Measurements from ENCODE around the gene CLIC6.
A peak's percentile ranks its signal among the peaks of the same experiment; 100 is the strongest.
"Not testable (repeated sequence)": the region's sequence is repeated elsewhere in the genome, so short reads cannot be mapped to it uniquely, and the experiment has no call there.

The CLIC6 gene

GRCh38 chr21:34661848-34662247, 6.9 kb upstream of the CLIC6 start:
- no peak for DNase-seq

DNA sequence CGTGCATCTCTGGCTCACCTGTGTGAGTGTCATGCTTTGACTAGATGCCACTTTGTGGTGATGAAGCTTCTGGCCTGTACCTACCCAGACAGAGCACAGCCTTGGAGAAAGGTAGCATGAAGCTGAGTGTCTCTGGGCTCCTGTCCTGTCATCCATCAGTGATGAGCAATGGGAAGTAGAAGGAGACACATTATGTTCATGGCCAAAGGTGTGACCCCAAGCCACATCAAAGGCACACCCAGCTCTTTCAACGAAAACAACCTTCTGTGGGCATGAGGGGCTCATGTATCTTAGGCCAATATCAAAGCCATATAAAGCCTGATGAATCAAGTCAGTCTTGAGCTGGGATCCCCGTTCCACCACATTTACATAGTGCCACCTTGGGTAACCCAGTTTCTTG, 1.0 kb upstream of the CLIC6 start:
- DNase-seq = no peak

DNA sequence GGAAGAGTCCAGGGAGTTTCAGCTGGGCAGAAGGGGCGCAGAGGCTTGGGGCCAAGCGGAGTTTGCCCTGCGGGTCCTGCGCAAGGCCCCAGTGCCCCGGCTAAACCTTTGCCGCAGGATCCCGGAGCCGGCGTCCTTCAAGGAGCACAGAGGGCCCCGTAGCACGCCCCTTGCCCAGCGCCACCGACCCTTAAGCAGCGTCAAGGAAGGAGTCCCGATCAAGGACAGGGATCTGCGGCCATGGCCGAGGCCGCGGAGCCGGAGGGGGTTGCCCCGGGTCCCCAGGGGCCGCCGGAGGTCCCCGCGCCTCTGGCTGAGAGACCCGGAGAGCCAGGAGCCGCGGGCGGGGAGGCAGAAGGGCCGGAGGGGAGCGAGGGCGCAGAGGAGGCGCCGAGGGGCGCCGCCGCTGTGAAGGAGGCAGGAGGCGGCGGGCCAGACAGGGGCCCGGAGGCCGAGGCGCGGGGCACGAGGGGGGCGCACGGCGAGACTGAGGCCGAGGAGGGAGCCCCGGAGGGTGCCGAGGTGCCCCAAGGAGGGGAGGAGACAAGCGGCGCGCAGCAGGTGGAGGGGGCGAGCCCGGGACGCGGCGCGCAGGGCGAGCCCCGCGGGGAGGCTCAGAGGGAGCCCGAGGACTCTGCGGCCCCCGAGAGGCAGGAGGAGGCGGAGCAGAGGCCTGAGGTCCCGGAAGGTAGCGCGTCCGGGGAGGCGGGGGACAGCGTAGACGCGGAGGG, 520 bp downstream of the CLIC6 start:
- DNase-seq = peak; percentile 65

GRCh38 chr21:34669880-34670219, 1.1 kb downstream of the CLIC6 start:
- DNase-seq = not testable (repeated sequence)

GRCh38 chr21:34670220-34670961, 1.6 kb downstream of the CLIC6 start:
- peak; percentile 60 for DNase-seq

DNA sequence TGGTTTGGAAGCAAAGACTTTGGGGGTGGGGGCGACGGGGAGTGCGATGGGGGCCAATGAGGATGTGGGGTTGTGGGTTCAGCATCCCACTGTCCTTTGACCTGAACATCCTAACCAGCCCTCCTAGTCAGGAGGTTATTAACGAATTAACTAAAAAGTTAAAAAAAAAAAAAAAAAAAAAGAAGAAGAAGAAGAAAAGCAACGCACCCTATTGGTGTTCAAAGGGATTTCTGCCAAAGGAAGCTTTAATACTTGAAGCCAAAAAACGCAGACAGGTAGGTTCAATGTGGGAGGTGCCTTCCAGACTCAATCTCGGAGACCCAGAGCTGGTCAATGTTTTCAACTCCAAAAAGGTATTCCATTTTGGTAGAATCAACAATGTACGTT, 2.2 kb downstream of the CLIC6 start:
- no peak for DNase-seq

DNA sequence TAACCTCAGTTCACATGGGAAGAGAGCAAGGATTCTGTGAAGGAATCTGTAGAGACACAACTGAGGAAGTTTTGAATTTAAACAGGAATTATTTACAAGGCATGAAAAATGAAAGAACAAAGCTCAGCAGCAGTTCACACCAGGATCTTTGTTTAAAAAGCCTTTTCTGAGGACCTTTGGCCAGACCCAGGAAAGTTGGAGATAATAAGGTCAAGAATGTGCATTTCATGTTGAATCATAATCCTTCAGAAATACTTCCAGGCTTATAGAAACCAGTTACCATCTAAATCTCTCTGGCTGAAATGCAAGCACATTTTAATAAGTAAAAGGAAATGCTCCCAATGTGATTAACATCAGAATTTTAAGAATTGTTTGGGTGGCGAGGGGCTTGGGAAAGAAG, 2.7 kb downstream of the CLIC6 start:
- no peak for DNase-seq

DNA sequence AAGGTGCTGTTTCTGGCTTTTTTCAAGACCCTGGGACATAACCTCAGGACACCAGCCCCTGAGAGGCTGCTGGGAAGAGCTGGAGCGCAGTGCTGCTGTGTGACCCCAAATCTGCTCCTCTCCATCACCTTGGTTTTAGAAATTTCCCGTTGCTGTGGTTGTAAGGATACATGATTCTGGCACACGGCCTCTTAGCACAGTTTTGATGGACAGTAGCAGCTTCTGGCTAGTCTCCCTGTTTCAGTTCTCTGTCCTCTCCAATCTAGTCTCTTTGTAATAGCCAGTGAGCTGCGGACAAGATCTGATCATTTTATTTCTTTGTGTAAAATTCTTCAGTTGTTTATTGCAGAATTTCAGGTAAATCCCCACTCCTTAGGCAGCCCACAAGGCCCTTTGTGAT, 3.1 kb downstream of the CLIC6 start:
- no peak for DNase-seq

DNA sequence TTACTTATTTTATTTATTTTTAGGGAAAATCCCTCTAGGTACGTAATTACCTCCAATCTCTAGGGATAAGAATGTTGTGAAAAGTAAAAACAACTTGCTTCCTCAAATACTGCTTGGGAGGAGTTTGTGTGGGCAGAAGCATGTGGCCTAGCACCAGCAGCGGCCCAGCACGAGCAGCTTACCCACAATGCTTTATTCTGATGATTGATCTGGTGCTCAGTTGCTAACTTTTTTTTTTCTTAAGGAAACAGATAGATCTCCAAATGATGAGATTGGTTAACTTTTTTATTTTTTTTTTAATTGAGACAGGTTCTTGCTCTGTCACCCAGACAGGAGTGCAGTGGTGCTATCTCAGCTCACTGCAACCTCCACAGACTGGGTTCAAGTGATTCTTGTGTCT, 4.2 kb downstream of the CLIC6 start:
- DNase-seq = no peak

GRCh38 chr21:34674468-34674867, 5.7 kb downstream of the CLIC6 start:
- no peak for DNase-seq

DNA sequence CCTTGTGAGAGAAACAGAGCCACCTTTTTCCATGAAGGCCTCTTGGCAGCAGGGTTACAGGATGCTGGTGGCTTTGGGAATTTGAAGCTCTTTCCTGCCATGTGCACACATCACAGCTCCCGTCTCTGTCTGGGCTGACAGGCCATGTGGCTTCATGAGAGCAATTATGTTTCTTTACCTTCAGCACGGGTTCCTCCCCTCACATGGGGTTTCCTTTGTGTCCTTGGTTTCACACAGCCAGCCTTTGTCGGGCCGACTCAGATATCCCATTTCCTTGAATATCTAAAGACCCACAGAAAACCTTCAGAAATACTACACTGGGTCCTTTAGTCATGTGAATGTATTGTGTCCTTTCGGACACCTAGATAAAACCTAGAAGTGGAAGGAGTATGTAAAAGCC, 7.1 kb downstream of the CLIC6 start:
- DNase-seq = no peak

GRCh38 chr21:34679051-34679450, 10.3 kb downstream of the CLIC6 start:
- DNase-seq = no peak

DNA sequence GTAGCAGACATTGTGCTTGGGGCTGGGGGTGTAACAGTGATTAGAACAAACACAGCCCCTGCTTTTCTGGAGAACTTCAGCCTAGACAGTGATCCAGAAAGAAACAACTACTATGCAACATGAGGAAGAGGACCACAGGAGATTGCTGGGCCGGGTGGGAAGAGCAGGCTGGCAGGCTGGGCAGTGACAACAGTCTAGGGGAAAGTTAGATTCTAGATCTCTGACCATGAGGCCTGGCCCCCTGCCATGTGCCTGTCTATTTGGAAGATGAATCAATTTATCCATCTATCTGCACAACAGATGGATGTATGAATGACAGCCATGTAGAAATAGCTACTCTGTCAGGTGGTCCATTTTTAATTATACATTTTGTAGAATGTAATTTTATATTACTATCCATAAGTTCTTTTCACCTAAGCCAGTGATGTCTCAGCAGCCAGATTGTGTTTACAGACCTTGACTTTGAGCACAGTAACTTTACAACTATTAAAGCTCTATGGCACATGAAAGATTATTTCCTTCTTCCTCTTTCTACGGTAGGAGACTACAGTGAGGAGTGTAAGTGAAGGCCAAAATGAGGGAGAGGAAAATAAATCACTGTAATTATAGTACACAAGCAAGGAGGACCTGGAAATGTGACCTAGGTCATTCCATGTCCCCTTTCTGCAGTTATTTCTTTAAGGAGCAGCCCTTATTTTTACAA, 15.5 kb downstream of the CLIC6 start:
- no peak for DNase-seq

DNA sequence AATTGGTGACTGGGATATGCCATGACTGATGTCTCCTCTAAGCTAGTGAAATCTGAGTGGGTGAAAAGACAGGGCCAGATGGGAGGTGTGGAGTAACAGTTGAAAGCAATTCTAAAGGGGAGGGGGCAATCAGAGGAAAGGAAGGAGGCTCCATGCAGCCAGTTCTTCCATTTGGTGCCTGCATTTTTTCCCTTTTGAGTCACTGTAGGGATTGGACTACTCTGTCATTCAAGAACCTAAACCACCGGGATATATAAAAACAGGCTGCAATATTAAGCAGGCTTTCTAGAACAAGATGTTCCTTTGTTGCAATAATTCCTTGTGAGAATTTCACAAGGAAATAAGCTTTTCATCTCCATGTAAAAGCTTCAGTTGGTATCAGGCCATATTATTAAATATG, 18.3 kb downstream of the CLIC6 start:
- no peak for DNase-seq

GRCh38 chr21:34687745-34688144, 19.0 kb downstream of the CLIC6 start:
- DNase-seq = no peak

DNA sequence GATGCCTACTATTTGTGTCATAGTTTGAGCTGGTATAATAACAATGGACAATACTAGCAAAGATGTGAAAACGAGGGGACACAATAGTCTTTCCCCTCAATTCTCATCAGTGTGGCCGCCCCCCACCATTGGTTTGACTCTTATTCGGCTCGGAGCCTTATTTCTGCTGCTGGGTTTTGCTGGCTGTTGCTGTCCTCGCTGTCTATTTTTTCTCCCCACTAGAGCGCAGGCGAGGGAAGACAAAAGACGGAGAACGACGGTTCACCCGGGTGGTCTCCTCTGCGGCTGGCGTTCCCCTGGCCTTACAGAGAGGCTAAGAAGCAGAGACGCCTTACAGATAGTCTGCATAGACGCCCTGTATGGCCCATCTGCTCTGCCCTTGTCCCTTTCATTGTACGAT, 19.4 kb downstream of the CLIC6 start:
- no peak for DNase-seq

DNA sequence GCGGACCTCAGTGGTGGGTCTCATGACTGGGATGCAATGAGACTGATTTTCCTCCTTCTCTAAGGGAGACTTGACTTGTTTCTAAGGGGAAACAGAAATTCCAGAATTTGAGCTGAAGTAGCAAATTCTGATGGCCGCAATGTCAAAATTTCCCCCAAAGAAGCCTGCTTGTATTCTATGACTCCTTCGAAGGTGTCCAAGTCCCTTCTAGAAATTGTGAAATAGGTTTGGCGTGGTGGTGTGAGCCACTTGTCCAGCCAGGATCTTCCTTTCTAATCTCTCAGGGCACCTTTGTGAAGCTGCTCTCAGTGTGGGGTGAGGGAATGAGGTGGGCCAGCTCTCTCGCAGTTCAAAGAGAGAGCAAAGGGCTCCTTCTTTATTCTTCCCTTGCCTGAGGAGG, 19.9 kb downstream of the CLIC6 start:
- DNase-seq = no peak

GRCh38 chr21:34690041-34690792, 21.4 kb downstream of the CLIC6 start:
- no peak for DNase-seq

GRCh38 chr21:34690793-34691175, 22.0 kb downstream of the CLIC6 start:
- no peak for DNase-seq

GRCh38 chr21:34691390-34692032, 22.7 kb downstream of the CLIC6 start:
- no peak for DNase-seq

DNA sequence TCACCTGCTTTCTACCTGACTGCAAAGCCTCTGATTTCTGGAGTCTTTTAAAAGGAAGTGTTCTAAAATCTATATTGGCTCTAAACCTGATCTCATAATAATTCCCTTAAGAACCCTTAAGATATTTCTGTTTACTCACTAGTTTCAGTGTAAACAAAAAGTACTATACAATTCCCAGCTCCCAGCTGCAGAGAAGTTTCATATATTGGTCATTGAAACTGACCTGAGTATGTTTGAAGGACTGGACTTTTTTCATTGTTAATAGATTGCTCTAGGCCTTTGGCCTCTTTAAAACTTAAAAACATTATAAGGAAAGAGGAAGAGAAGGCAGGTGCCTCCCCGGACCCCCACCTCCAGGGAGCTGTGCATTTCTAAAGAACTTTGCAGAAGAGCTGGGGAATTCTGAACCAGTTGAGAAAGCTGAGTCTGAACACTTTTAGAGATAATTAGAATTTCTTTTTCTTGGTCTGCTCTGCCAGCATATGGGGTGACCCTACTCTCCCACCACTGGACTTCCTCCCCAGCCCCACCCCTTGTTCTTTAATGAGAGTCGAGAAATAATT, 23.7 kb downstream of the CLIC6 start:
- no peak for DNase-seq

DNA sequence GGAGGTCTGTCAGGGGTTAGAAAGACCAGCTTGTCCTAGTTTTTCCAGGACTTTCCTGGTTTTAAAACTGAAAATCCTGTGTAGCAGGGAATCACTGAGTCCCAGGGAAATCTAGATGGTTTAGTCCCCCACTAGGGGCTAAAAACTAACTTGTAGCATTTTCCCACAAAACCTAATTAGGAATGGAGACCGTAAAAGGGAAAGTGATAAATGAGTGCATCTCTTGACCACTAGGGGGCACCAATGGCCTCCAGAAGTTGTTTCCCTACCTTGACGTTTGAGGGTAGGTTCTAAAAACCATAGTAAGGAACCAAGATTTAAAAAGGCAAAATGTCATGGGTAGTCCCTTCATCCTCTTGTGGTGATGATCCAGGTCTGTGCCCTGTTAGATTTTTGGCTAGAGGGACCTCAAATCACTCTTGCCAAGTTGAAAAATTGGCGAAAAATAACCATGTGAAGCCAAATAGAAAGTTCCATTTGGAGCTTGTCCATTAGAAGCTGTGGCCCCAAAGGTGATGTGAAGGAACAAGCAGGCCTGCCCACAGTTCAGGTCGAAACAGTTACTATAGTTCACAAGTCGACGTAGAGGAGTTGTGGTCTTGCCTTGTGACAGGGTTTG, 24.5 kb downstream of the CLIC6 start:
- DNase-seq = peak; percentile 62
